PC-3 (cell line): ENCODE measurements around the gene ETV2.

Experiments
- CTCF ChIP-seq: fragments of 300-600 bp; sonication (generic); conservative IDR thresholded peaks from 2 replicates; pipeline ENCODE4 v1.5.1; 2017; ENCODE audit warnings: antibody characterized with exemption, low read depth, mild to moderate bottlenecking, low read length
- EZH2phosphoT487 ChIP-seq: fragments of 300-600 bp; sonication (generic); IDR thresholded peaks from 2 replicates; pipeline ENCODE4 v1.6.1; 2018; ENCODE audit warnings: mild to moderate bottlenecking, antibody characterized with exemption, low read length, borderline replicate concordance

GRCh38 chr19:35628264-35628564 is 13.3 kb upstream of the ETV2 start:
- TF ChIP-seq CTCF (no peak), EZH2phosphoT487 (no peak)
